Right atrium auricular region (tissue), 2 donors: ENCODE results near the gene CALM1. TPM values are rescaled to one million over a fixed set of nuclear protein-coding genes. Genes with fewer than 3 reads are reported as not detected.

Experiments
- DNase-seq: peaks from one replicate; pipeline ENCODE4 v3.0.0-alpha.2; 2019; ENCODE audit warnings: low spot score
- H3K27ac ChIP-seq, 2 donors: fragments of 200-600 bp; sonication (generic); 1 replicate in 1 of 2; 2 replicates in 1 of 2; pipeline ENCODE4 v1.5.1; 2016 to 2019
- H3K27me3 ChIP-seq, 2 donors: fragments of 200-600 bp; sonication (generic); one replicate each; pipeline versions ENCODE4 v1.5.1 to v1.6.0; 2017 to 2019
- H3K36me3 ChIP-seq: fragments of 200-600 bp; sonication (generic); one replicate; pipeline ENCODE4 v1.5.1; 2016
- H3K4me1 ChIP-seq, 2 donors: fragments of 200-600 bp; sonication (generic); one replicate each; pipeline versions ENCODE4 v1.5.1 to v1.6.0; 2017 to 2019
- H3K4me3 ChIP-seq, 2 donors: fragments of 200-600 bp; sonication (generic); 1 replicate in 1 of 2; 2 replicates in 1 of 2; pipeline ENCODE4 v1.5.1; 2017 to 2019; ENCODE audit warnings: mild to moderate bottlenecking in 1 of 2, moderate library complexity in 1 of 2
- H3K9me3 ChIP-seq, 2 donors: fragments of 200-600 bp; sonication (generic); one replicate each; pipeline ENCODE4 v1.5.1; 2019
- total RNA-seq, 2 donors: library from RNA; depleted of rRNA; stranded (reverse); fragments of >200 nt; gene quantifications; one replicate each; pipeline ENCODE4 v1.1.0, GENCODE V29; 2016
- TF ChIP-seq, protein P1 (sequence below), 2 donors: fragments of 200-600 bp; sonication (generic); IDR thresholded peaks; one replicate each; pipeline ENCODE4 v1.5.1; 2019; ENCODE audit warnings: antibody characterized with exemption in 2 of 2

Gene CALM1
- total RNA-seq, 2 donors from 2014 or later, result 409 to 443 TPM

- H3K27me3 ChIP-seq, result no peaks in the 10 kb centered on the region
- no peak for DNase-seq
- H3K36me3 ChIP-seq, result no peaks in the 10 kb centered on the region
- TF ChIP-seq, protein P1, sequence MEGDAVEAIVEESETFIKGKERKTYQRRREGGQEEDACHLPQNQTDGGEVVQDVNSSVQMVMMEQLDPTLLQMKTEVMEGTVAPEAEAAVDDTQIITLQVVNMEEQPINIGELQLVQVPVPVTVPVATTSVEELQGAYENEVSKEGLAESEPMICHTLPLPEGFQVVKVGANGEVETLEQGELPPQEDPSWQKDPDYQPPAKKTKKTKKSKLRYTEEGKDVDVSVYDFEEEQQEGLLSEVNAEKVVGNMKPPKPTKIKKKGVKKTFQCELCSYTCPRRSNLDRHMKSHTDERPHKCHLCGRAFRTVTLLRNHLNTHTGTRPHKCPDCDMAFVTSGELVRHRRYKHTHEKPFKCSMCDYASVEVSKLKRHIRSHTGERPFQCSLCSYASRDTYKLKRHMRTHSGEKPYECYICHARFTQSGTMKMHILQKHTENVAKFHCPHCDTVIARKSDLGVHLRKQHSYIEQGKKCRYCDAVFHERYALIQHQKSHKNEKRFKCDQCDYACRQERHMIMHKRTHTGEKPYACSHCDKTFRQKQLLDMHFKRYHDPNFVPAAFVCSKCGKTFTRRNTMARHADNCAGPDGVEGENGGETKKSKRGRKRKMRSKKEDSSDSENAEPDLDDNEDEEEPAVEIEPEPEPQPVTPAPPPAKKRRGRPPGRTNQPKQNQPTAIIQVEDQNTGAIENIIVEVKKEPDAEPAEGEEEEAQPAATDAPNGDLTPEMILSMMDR (IDR thresholded peaks at IDR 0.05), result no peak
- no peaks in the 10 kb centered on the region for H3K9me3 ChIP-seq
- H3K4me3 ChIP-seq, result no peak overlapping the region
- H3K4me1 ChIP-seq, result peaks cover 0 to under 1% of the 10 kb centered on the region in 2 donors
- H3K27ac ChIP-seq, result no peak overlapping the region
These were observed 24.3 kb downstream of the CALM1 start for GRCh38 chr14:90421001-90421631.

GRCh38 chr14:90421632-90422020 is 24.8 kb downstream of the CALM1 start:
- no peaks in the 10 kb centered on the region for H3K27me3 ChIP-seq
- TF ChIP-seq, protein P1 (IDR thresholded peaks at IDR 0.05), result no peak

DNA sequence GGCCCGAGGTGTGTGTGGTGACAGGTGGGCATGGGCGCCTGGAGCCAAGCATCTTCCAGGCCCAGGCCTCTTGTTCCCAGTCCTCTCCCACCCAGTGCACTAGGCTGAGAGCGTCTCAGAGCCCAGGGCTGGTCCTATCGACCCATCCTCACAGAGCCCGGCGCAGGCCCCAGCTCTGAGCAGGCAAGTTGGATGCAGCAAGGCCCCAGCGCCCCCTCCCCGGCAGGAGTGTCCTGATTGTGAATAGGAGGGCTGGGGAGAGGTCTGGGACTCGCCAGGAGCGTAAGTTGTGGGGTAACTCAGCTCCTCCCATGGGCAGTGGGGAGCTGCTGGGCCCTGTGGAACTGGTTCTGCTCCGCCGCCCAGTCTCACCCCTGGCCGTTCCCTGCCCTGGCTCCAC is 26.3 kb downstream of the CALM1 start:
- Histone ChIP-seq H3K4me1 (peaks cover 0 to 17% of the 10 kb centered on the region in 2 donors), H3K27ac (no peak overlapping the region), H3K4me3 (no peak overlapping the region), H3K27me3 (no peaks in the 10 kb centered on the region), H3K9me3 (no peaks in the 10 kb centered on the region), H3K36me3 (no peaks in the 10 kb centered on the region)
- DNase-seq, result no peak
- TF ChIP-seq, protein P1 (IDR thresholded peaks at IDR 0.05), result no peak

More at GRCh38 chr14:90421632-90422020, 24.8 kb downstream of the CALM1 start:
- peaks cover 0 to 6% of the 10 kb centered on the region in 2 donors for H3K4me1 ChIP-seq
- DNase-seq, result no peak
- no peaks in the 10 kb centered on the region for H3K36me3 ChIP-seq
- no peak overlapping the region for H3K4me3 ChIP-seq
- no peak overlapping the region for H3K27ac ChIP-seq
- no peaks in the 10 kb centered on the region for H3K9me3 ChIP-seq

GRCh38 chr14:90424075-90424474 is 27.2 kb downstream of the CALM1 start:
- Histone ChIP-seq H3K27ac (no peak overlapping the region), H3K4me1 (peaks cover 0 to 17% of the 10 kb centered on the region in 2 donors), H3K9me3 (no peaks in the 10 kb centered on the region), H3K4me3 (no peak overlapping the region), H3K36me3 (no peaks in the 10 kb centered on the region), H3K27me3 (no peaks in the 10 kb centered on the region)
- TF ChIP-seq, protein P1 (IDR thresholded peaks at IDR 0.05), result no peak
- no peak for DNase-seq

DNA sequence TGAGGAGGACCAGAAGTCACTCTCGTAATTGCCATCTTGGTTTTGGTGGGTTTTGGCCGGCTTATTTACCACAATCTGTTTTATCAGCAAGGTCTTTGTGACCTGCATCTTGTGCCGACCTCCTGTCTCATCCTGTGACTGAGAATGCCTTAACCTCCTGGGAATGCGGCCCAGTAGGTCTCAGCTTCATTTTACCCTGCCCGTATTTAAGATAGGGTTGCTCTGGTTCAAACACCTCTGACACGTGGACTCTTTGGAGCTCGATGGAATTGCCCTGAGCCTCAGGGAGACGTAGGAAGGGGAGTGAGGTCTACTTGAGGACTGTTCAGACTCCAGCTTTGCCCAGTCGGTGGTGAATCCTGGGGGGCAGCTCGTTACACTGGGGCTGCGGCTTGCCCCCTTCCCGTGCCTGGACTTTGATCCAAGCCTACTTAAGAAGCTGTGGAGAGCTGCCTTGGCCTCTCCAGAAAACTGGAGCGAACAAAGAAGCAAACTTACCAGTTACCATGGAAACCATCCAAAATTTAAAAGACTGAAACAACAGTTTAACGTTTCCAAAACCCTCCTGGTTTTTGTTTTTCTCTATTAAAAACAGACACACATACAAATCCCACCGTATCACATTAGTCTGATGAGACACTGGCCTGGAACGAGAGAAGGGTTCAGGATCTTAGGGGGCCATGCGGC is 28.0 kb downstream of the CALM1 start:
- Histone ChIP-seq H3K36me3 (no peaks in the 10 kb centered on the region), H3K27ac (no peak overlapping the region), H3K27me3 (no peaks in the 10 kb centered on the region), H3K9me3 (no peaks in the 10 kb centered on the region), H3K4me3 (no peak overlapping the region), H3K4me1 (peaks cover 0 to 17% of the 10 kb centered on the region in 2 donors)
- TF ChIP-seq, protein P1 (IDR thresholded peaks at IDR 0.05), result no peak
- DNase-seq, result no peak
